OCI-LY3 (cell line): Measurements from ENCODE around the gene NAPA.

Experiments used
- EZH2phosphoT487 ChIP-seq: fragments of 200-600 bp; shearing (Covaris generic); IDR thresholded peaks from 2 replicates; pipeline ENCODE4 v1.6.1; 2018; ENCODE audit warnings: antibody characterized with exemption, mixed run types, low read depth
- TF ChIP-seq, protein P1 (sequence below): fragments of 200-600, 300-600 bp; sonication (generic); IDR thresholded peaks from 2 replicates; pipeline ENCODE4 v1.5.1; 2014; ENCODE audit warnings: antibody characterized with exemption, low read length, low read depth

DNA sequence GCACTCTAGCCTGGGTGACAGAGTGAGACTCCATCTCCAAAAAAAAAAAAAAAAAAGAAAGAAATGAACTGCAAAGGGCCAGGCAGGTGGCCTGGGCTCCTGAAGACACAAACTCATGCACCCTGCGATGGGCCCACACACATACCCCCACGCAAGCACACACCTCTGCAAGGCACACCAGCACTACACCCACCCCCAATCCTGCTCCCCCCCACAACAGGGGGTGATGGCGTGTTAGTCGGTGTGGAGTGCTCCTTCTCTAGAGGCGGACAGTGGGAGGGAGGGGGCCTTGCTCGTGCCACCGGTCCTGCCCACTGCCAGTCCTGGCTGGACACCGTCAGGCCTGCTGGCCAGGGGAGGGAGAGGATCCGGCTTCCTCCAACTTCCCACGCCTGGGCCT, 41.5 kb downstream of the NAPA start:
- TF ChIP-seq, protein P1, sequence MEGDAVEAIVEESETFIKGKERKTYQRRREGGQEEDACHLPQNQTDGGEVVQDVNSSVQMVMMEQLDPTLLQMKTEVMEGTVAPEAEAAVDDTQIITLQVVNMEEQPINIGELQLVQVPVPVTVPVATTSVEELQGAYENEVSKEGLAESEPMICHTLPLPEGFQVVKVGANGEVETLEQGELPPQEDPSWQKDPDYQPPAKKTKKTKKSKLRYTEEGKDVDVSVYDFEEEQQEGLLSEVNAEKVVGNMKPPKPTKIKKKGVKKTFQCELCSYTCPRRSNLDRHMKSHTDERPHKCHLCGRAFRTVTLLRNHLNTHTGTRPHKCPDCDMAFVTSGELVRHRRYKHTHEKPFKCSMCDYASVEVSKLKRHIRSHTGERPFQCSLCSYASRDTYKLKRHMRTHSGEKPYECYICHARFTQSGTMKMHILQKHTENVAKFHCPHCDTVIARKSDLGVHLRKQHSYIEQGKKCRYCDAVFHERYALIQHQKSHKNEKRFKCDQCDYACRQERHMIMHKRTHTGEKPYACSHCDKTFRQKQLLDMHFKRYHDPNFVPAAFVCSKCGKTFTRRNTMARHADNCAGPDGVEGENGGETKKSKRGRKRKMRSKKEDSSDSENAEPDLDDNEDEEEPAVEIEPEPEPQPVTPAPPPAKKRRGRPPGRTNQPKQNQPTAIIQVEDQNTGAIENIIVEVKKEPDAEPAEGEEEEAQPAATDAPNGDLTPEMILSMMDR, result no peak
- no peak for TF ChIP-seq EZH2phosphoT487
